Hematopoietic multipotent progenitor cell treated with erythropoietin and hydrocortisone succinate and interleukin-3 and kit ligand, for 6 days (in vitro differentiated cells): Measurements from ENCODE around the gene KLK5.
"Not testable (repeated sequence)": the region's sequence is repeated elsewhere in the genome, so short reads cannot be mapped to it uniquely, and the experiment has no call there.

Experiments
- DNase-seq: peaks from one replicate; pipeline ENCODE4 v3.0.0-alpha.2; 2015

Gene KLK5

GRCh38 chr19:50952910-50953309, at the start of gene KLK5:
TSS of gene KLK5 (minus strand) at chr19:50953038. CDS start at chr19:50952657, 381 bp downstream.
- no peak for DNase-seq

- DNase-seq = no peak
These were observed 49.3 kb upstream of the KLK5 start for GRCh38 chr19:51002089-51002532.

GRCh38 chr19:51001515-51001914, 48.7 kb upstream of the KLK5 start, which contains the start of gene KLK8:
TSS of gene KLK8 (minus strand) at chr19:51001604. CDS start at chr19:51001167, 437 bp downstream.
- no peak for DNase-seq

GRCh38 chr19:51000981-51001380, 48.1 kb upstream of the KLK5 start:
- no peak for DNase-seq

GRCh38 chr19:51000426-51000825, 47.6 kb upstream of the KLK5 start:
- DNase-seq = no peak

- DNase-seq = no peak
These were observed 45.8 kb upstream of the KLK5 start for GRCh38 chr19:50998686-50999085.

GRCh38 chr19:50998061-50998460, 45.2 kb upstream of the KLK5 start:
- DNase-seq = no peak

GRCh38 chr19:50994129-50994528, 41.3 kb upstream of the KLK5 start:
- DNase-seq = peak; percentile 8

- no peak for DNase-seq
These were observed 39.8 kb upstream of the KLK5 start for GRCh38 chr19:50992666-50993035.

- DNase-seq = not testable (repeated sequence)
These were observed 31.6 kb upstream of the KLK5 start for GRCh38 chr19:50984416-50984815.

GRCh38 chr19:50983625-50984292, 30.9 kb upstream of the KLK5 start, which contains the start of gene KLK7:
TSS of gene KLK7 (minus strand) at chr19:50983917. CDS start at chr19:50982399, 1,518 bp downstream.
- DNase-seq = peak; percentile 36

GRCh38 chr19:50982186-50982585, 29.3 kb upstream of the KLK5 start:
- no peak for DNase-seq

GRCh38 chr19:50981587-50982146, 28.8 kb upstream of the KLK5 start:
- no peak for DNase-seq

GRCh38 chr19:50980208-50980607, 27.4 kb upstream of the KLK5 start:
- DNase-seq = no peak

- no peak for DNase-seq
These were observed 26.9 kb upstream of the KLK5 start for GRCh38 chr19:50979758-50980157.

- DNase-seq = no peak
These were observed 26.0 kb upstream of the KLK5 start for GRCh38 chr19:50978772-50979390.

- DNase-seq = no peak
These were observed 24.8 kb upstream of the KLK5 start for GRCh38 chr19:50977626-50978025.

- no peak for DNase-seq
These were observed 22.9 kb upstream of the KLK5 start for GRCh38 chr19:50975766-50976165.

GRCh38 chr19:50974702-50975556, 22.1 kb upstream of the KLK5 start:
- no peak for DNase-seq

- no peak for DNase-seq
These were observed 20.0 kb upstream of the KLK5 start for GRCh38 chr19:50972795-50973376.

- not testable (repeated sequence) for DNase-seq
These were observed 17.0 kb upstream of the KLK5 start for GRCh38 chr19:50969810-50970209.

GRCh38 chr19:50969413-50969760, 16.5 kb upstream of the KLK5 start, which contains the start of gene KLK6:
TSS of gene KLK6 (minus strand) at chr19:50969591. CDS start at chr19:50968104, 1,487 bp downstream.
- DNase-seq = no peak
